ENCODE results near the gene AP3M1. TPM values are rescaled to one million over a fixed set of nuclear protein-coding genes. Genes with fewer than 3 reads are reported as not detected.

Gene AP3M1
- polyA plus RNA-seq, 2 of the 4 experiments (the other 2 are of a cell fraction): 39.0 to 83.0 TPM

DNA sequence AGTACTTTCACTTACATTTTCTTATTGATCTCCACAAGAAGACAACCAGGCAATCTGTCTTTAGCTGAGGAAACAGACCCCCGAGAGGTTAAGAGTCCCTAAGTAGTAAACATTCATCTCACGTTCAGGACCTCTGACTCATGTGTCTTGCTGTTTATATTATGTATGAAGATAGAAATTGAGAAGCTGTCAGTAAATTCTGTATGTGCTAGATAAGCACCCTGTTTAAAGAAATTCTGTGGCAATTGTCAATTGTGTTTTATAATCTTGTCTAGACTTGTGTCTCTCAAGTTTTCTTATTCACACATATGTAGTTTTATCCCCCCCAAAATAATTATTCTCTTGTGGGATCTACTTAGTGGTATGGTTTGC lies 14.9 kb upstream of the AP3M1 start (continued):
- TF ChIP-seq, protein P1, sequence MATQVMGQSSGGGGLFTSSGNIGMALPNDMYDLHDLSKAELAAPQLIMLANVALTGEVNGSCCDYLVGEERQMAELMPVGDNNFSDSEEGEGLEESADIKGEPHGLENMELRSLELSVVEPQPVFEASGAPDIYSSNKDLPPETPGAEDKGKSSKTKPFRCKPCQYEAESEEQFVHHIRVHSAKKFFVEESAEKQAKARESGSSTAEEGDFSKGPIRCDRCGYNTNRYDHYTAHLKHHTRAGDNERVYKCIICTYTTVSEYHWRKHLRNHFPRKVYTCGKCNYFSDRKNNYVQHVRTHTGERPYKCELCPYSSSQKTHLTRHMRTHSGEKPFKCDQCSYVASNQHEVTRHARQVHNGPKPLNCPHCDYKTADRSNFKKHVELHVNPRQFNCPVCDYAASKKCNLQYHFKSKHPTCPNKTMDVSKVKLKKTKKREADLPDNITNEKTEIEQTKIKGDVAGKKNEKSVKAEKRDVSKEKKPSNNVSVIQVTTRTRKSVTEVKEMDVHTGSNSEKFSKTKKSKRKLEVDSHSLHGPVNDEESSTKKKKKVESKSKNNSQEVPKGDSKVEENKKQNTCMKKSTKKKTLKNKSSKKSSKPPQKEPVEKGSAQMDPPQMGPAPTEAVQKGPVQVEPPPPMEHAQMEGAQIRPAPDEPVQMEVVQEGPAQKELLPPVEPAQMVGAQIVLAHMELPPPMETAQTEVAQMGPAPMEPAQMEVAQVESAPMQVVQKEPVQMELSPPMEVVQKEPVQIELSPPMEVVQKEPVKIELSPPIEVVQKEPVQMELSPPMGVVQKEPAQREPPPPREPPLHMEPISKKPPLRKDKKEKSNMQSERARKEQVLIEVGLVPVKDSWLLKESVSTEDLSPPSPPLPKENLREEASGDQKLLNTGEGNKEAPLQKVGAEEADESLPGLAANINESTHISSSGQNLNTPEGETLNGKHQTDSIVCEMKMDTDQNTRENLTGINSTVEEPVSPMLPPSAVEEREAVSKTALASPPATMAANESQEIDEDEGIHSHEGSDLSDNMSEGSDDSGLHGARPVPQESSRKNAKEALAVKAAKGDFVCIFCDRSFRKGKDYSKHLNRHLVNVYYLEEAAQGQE (IDR thresholded peaks at IDR 0.05): no peak
- TF ChIP-seq RARB (CRISPR knock-in tag; IDR thresholded peaks at IDR 0.05) (no peak), HOXB13 (CRISPR knock-in tag; IDR thresholded peaks at IDR 0.05; ENCODE audit: low read depth) (no peak), ZC3H11A (IDR thresholded peaks at IDR 0.05) (no peak), NR3C1 (IDR thresholded peaks at IDR 0.05) (no peak)

DNA sequence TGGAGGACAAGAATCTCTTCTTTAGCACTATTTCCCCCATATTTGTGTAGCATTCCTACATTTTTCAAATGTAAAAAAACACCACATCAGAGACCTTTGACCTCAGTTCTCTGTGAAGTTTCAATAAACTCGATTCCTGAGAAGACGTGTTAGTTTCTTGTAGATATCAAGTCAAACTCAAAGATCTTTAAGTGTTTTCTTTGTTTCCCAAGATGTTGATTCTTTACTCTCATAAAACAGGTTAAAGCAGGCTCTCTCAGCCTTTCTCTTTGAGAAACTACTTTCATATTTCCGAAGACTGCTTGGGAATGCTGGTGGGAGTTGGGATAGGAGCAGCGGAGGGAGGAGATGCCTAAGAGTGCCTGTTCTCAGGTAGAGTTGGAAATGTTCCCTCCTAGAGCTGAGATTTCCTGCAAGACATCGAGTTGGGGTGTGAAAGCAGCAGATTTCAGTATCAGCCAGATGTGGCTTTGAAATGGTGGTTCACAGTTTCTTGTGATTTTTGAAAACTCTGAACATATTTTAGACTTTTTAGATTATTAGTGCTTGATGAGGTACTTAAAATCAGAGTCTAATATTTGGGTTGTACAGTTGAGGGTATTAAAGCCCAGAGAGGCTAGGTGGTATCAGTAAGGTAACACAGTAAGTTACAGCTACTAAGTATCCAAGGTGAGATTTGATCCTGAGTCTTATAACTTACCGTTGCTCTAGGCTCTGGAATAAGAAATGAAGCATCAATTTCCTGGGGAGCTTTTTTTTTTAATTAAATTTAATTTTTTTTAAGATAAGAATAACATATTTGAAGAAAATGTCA lies 14.3 kb upstream of the AP3M1 start:
- FAIRE-seq (no peak), DNase-seq (ENCODE audit: low read depth in 1 of 2, low spot score in 1 of 2) (no peak), ATAC-seq (no peak)
- Histone ChIP-seq H3K27ac (no peak overlapping the region), H3K4me1 (peaks cover 16% of the 10 kb centered on the region), H3K4me3 (no peak overlapping the region), H3K4me2 (peak overlapping the region; percentile 11; the same call in 1 of the 3 replicates), H3K9me3 (no peaks in the 10 kb centered on the region)
- TF ChIP-seq RCOR1 (IDR thresholded peaks at IDR 0.05; ENCODE audit: low read depth, low read length): no peak
- no peak for TF ChIP-seq CHD4 (IDR thresholded peaks at IDR 0.05; ENCODE audit: borderline replicate concordance)
- no peak for TF ChIP-seq ZFP36 (IDR thresholded peaks at IDR 0.05; ENCODE audit: borderline replicate concordance, partially characterized antibody)
- no peak for TF ChIP-seq FOSB (CRISPR knock-in tag; IDR thresholded peaks at IDR 0.05)
- no peak for TF ChIP-seq ZNF302 (CRISPR knock-in tag; IDR thresholded peaks at IDR 0.05)
- no peak for TF ChIP-seq JUNB (IDR thresholded peaks at IDR 0.05)
- TF ChIP-seq, protein P2, sequence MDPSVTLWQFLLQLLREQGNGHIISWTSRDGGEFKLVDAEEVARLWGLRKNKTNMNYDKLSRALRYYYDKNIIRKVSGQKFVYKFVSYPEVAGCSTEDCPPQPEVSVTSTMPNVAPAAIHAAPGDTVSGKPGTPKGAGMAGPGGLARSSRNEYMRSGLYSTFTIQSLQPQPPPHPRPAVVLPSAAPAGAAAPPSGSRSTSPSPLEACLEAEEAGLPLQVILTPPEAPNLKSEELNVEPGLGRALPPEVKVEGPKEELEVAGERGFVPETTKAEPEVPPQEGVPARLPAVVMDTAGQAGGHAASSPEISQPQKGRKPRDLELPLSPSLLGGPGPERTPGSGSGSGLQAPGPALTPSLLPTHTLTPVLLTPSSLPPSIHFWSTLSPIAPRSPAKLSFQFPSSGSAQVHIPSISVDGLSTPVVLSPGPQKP (IDR thresholded peaks at IDR 0.05; ENCODE audit: low read depth, low read length): no peak
- no peak for TF ChIP-seq GATA3 (IDR thresholded peaks at IDR 0.05; ENCODE audit: borderline replicate concordance)
- no peak for TF ChIP-seq RNF2 (IDR thresholded peaks at IDR 0.05; ENCODE audit: borderline replicate concordance, low read depth)
- TF ChIP-seq NR3C1 (IDR thresholded peaks at IDR 0.05): no peak
- no peak for TF ChIP-seq SREBF2 (IDR thresholded peaks at IDR 0.05)
- no peak for TF ChIP-seq CHD2 (IDR thresholded peaks at IDR 0.05; ENCODE audit: low read length, partially characterized antibody)
- TF ChIP-seq, protein P3, sequence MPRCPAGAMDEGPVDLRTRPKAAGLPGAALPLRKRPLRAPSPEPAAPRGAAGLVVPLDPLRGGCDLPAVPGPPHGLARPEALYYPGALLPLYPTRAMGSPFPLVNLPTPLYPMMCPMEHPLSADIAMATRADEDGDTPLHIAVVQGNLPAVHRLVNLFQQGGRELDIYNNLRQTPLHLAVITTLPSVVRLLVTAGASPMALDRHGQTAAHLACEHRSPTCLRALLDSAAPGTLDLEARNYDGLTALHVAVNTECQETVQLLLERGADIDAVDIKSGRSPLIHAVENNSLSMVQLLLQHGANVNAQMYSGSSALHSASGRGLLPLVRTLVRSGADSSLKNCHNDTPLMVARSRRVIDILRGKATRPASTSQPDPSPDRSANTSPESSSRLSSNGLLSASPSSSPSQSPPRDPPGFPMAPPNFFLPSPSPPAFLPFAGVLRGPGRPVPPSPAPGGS (IDR thresholded peaks at IDR 0.05): no peak
- TF ChIP-seq, protein P4, sequence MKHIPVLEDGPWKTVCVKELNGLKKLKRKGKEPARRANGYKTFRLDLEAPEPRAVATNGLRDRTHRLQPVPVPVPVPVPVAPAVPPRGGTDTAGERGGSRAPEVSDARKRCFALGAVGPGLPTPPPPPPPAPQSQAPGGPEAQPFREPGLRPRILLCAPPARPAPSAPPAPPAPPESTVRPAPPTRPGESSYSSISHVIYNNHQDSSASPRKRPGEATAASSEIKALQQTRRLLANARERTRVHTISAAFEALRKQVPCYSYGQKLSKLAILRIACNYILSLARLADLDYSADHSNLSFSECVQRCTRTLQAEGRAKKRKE (CRISPR knock-in tag; IDR thresholded peaks at IDR 0.05; ENCODE audit: low read depth): no peak
- TF ChIP-seq, protein P5, sequence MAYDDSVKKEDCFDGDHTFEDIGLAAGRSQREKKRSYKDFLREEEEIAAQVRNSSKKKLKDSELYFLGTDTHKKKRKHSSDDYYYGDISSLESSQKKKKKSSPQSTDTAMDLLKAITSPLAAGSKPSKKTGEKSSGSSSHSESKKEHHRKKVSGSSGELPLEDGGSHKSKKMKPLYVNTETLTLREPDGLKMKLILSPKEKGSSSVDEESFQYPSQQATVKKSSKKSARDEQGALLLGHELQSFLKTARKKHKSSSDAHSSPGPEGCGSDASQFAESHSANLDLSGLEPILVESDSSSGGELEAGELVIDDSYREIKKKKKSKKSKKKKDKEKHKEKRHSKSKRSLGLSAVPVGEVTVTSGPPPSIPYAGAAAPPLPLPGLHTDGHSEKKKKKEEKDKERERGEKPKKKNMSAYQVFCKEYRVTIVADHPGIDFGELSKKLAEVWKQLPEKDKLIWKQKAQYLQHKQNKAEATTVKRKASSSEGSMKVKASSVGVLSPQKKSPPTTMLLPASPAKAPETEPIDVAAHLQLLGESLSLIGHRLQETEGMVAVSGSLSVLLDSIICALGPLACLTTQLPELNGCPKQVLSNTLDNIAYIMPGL (CRISPR knock-in tag; IDR thresholded peaks at IDR 0.05; ENCODE audit: borderline replicate concordance): no peak
- TF ChIP-seq RARB (CRISPR knock-in tag; IDR thresholded peaks at IDR 0.05): no peak
- no peak for TF ChIP-seq CEBPB (IDR thresholded peaks at IDR 0.05)
- WGBS (ENCODE audit: missing lambda C conversion rate): 69% methylated on average over 6 of the region's 6 CpGs
- ChIA-PET POLR2A (interaction anchor here (0.6 kb wide), 1 partner anchor 313 kb away, joined by 3 read pairs; no protein-coding TSS in a partner anchor), CTCF (interaction anchor here (0.6 to 2.1 kb wide), 4 partner anchors 8 to 48 kb away, joined by 3 to 6 read pairs (median 4); partner anchors contain the start of gene AP3M1)
